Spinal cord (tissue), 10 donors: Measurements from ENCODE around the gene ZNRD2. TPM values are rescaled to one million over a fixed set of nuclear protein-coding genes. Genes with fewer than 3 reads are reported as not detected.

Experiments
- DNase-seq, 6 donors: peaks; one replicate each; pipeline versions ENCODE4 v3.0.0 to v3.0.0-alpha.2; 2013 to 2015; ENCODE audit warnings: low spot score in 6 of 6, low read depth in 4 of 6
- H3K27ac ChIP-seq: one replicate; pipeline ENCODE4 v1.5.1; 2013; ENCODE audit warnings: low read depth, low read length, control low read depth
- H3K27me3 ChIP-seq: one replicate; pipeline ENCODE4 v1.6.1; 2013; ENCODE audit warnings: low read length; ENCODE audit not compliant: control insufficient read depth, insufficient read depth
- H3K36me3 ChIP-seq: one replicate; pipeline ENCODE4 v1.6.1; 2013; ENCODE audit warnings: low read length; ENCODE audit not compliant: control insufficient read depth, insufficient read depth
- H3K4me1 ChIP-seq: one replicate; pipeline ENCODE4 v1.6.1; 2013; ENCODE audit warnings: low read length; ENCODE audit not compliant: control insufficient read depth, insufficient read depth
- H3K4me3 ChIP-seq: one replicate; pipeline ENCODE4 v1.5.1; 2013; ENCODE audit warnings: low read depth, low read length, control low read depth
- H3K9me3 ChIP-seq: one replicate; pipeline ENCODE4 v1.6.1; 2013; ENCODE audit warnings: low read length; ENCODE audit not compliant: control insufficient read depth, insufficient read depth
- WGBS: methylation state at CpG from one replicate; pipeline ENCODE4 v1.1.5; 2013; ENCODE audit warnings: missing lambda C conversion rate; ENCODE audit not compliant: insufficient coverage; 5-methylcytosine and 5-hydroxymethylcytosine counted together
- polyA plus RNA-seq, 2 donors: library from polyadenylated mRNA; unstranded; fragments of 120-200 nt; gene quantifications; one replicate each; pipeline ENCODE4 v1.2.1, GENCODE V29; 2013; ENCODE audit not compliant: insufficient read length in 2 of 2
- total RNA-seq, 2 donors: library from RNA; depleted of rRNA in 1 of 2; stranded (reverse); fragments of 120-200 nt in 1 of 2; fragments of >200 nt in 1 of 2; gene quantifications; one replicate each; pipeline versions ENCODE4 v1.2.3 to v1.2.4, GENCODE V29; 2013 to 2014
- donor health status: healthy.

ZNRD2 gene
- total and polyA plus RNA-seq, 4 donors, result 14.7 to 87.2 (median 54.1) TPM

DNA sequence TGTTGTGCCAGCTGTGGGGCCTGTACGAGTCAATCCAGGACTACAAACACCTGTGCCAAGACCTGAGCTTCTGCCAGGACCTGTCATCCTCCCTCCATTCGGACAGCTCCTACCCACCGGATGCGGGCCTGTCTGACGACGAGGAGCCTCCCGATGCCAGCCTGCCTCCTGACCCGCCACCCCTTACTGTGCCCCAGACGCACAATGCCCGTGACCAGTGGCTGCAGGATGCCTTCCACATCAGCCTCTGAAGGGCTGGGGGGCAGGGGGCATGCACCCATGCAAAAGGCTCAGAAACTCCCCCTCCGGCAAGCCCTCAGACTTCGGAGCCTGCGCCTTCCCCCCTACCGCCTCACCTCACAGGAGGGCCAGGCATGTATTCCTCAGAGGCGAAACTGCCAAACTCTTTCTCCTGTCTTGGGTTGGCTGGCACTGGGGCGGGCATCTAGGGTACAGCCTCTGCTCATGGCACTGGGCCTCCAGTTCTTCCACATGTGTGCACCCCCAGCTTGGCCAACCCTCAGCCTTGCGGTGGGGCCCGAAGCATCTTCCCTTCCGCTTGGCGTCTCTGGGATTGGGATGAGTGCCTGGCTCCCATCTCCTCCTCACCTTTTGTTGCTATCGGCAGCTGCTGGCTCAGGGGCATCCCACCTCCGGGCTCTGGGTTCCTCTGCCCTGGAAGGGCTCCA, 3.3 kb downstream of the ZNRD2 start:
- peaks cover 83% of the 10 kb centered on the region for H3K4me1 ChIP-seq
- no peak for DNase-seq
- peaks cover 40% of the 10 kb centered on the region for H3K36me3 ChIP-seq
- WGBS, result 55% methylated on average over 21 of the region's 22 CpGs
- peaks cover 8% of the 10 kb centered on the region for H3K27me3 ChIP-seq
- H3K27ac ChIP-seq, result peak overlapping the region; percentile 67
- no peaks in the 10 kb centered on the region for H3K9me3 ChIP-seq
- H3K4me3 ChIP-seq, result peak overlapping the region; percentile 46

- WGBS, result 5% methylated on average over 54 of the region's 67 CpGs
- peaks cover 46% of the 10 kb centered on the region for H3K36me3 ChIP-seq
- peaks cover 76% of the 10 kb centered on the region for H3K4me1 ChIP-seq
- peak overlapping the region; percentile 67 for H3K27ac ChIP-seq
- peaks cover 8% of the 10 kb centered on the region for H3K27me3 ChIP-seq
- no peaks in the 10 kb centered on the region for H3K9me3 ChIP-seq
- DNase-seq, result peak in 2 of 6 donors; percentile 63 to 89
- H3K4me3 ChIP-seq, result peak overlapping the region; percentile 46
These were observed 4.0 kb downstream of the ZNRD2 start for GRCh38 chr11:65574109-65574810.

GRCh38 chr11:65574811-65575567, 4.7 kb downstream of the ZNRD2 start:
- Histone ChIP-seq H3K27ac (peak overlapping the region; percentile 64), H3K27me3 (peaks cover 8% of the 10 kb centered on the region), H3K4me3 (peak overlapping the region; percentile 21), H3K9me3 (no peaks in the 10 kb centered on the region), H3K36me3 (peaks cover 52% of the 10 kb centered on the region), H3K4me1 (peaks cover 70% of the 10 kb centered on the region)
- no peak for DNase-seq
- 54% methylated on average over 22 of the region's 28 CpGs for WGBS

DNA sequence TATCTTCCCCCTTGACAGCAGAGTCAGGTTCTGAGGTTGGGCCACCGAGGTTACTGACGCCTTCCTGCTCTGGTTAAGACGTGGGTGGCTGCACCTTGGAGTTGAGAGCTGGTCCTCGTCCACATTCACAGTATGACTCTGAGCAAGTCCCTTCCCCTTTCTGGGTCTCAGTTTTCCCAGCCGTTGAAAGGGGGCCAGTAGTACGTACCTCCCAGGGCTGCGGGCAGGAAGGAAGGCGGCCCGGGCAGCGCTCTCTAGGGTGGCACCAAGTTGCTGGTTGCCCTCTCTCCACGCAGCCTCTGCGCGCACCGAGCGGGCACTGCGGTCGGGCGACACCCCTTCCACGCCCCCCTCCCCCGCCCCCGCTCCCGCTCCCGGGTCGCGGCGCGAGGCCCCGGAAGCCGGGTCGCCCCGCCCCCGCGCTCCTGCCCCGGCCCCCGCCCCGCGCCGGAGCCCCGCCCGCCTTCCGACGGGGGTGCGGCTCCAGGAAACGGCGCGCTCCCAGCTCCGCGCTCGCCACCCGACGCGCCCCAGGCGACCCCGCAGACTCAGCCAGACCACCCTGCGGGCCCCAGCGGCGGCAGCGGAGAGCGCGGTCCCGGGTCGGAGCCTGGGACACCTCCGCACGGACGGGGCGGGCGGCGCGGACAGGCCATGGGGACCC, 5.4 kb downstream of the ZNRD2 start, which contains the start of gene EHBP1L1:
Gene EHBP1L1 (plus strand): TSS at position 486 of the 664 bp plus-strand sequence. CDS start 250 bp downstream, outside the sequence.
- Histone ChIP-seq H3K36me3 (peaks cover 59% of the 10 kb centered on the region), H3K4me1 (peaks cover 66% of the 10 kb centered on the region), H3K9me3 (no peaks in the 10 kb centered on the region), H3K4me3 (peak within 1 kb of the TSS; percentile 38), H3K27ac (peak within 1 kb of the TSS; percentile 67), H3K27me3 (peaks cover 8% of the 10 kb centered on the region)
- no peak for DNase-seq
- WGBS, result 5% methylated on average over 55 of the region's 69 CpGs

- peaks cover 63% of the 10 kb centered on the region for H3K36me3 ChIP-seq
- peaks cover 8% of the 10 kb centered on the region for H3K27me3 ChIP-seq
- no peaks in the 10 kb centered on the region for H3K9me3 ChIP-seq
- H3K27ac ChIP-seq, result peak overlapping the region; percentile 67
- peaks cover 60% of the 10 kb centered on the region for H3K4me1 ChIP-seq
- peak overlapping the region; percentile 38 for H3K4me3 ChIP-seq
- DNase-seq, result no peak
- 15% methylated on average over 23 of the region's 26 CpGs for WGBS
These were observed 6.1 kb downstream of the ZNRD2 start for GRCh38 chr11:65576232-65576866.

DNA sequence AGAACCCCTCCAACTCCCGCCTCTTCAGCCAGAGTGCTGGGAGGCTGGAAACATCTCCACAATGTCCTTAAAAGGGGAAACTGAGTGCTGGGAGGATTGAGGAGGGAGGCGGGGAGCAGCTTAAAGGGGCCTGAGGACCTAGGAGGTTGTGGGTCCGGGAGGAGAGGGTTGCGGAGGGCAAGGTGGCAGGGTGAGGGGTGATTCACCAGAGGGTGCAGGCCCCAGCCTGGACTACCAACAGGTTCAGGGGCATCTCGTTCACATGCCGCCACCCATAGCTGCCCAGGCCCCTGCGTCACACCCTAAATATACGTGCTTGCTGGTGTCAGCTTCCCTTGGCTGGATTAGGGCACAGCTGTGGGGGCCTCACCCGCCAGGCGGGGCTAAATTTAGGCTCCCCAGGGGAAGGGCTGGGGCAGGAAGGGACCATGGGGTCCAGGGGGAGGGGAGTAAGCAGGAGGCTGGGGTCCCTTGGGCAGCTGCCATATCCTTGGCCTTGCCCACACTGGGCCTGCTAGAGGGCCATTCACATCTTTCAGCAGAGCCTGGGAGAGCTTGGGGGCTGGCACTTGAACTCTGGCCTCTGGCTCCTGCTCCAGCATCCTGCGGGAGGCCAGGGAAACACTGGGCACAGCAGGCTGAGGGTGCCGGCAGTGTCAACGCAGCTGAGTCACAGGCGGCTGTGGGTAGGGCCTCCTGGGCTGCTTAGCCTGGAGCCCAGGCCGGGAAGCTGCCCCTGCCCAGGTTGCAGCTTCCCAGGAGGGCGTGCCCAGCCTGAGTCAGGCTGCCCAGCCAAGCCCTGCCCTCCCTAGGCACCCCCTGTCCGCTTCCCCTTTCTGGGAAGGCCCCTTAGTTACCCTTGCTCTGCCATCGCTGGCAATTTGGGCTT, 6.8 kb downstream of the ZNRD2 start:
- peak overlapping the region; percentile 38 for H3K4me3 ChIP-seq
- 71% methylated on average over 13 of the region's 18 CpGs for WGBS

DNA sequence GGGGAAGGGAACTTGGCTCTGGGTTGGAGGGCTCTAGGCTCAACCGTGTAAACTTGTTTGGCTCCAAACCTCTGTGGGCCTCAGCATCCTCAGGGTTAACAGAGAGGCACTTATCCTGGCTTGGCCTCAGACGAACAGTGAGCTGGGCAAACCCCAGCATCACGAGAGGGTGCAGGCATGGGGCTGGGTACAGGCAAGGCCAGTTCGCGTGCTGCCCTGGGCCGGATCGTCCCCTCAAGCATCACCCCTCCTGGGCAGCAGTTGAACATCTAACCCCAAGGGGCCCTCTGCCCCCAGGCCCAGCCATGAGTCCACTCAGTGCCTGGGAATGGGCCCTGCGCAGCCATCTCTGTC, 7.5 kb downstream of the ZNRD2 start:
- 51% methylated on average over 8 of the region's 8 CpGs for WGBS
- Histone ChIP-seq H3K4me1 (peaks cover 50% of the 10 kb centered on the region), H3K27ac (peak overlapping the region; percentile 67), H3K4me3 (no peak overlapping the region), H3K36me3 (peaks cover 68% of the 10 kb centered on the region), H3K27me3 (peaks cover 13% of the 10 kb centered on the region), H3K9me3 (no peaks in the 10 kb centered on the region)
- no peak for DNase-seq

More for the DNA sequence above, 6.8 kb downstream of the ZNRD2 start:
- no peak for DNase-seq
- no peaks in the 10 kb centered on the region for H3K9me3 ChIP-seq
- H3K27me3 ChIP-seq, result peaks cover 9% of the 10 kb centered on the region
- H3K4me1 ChIP-seq, result peaks cover 52% of the 10 kb centered on the region
- H3K27ac ChIP-seq, result peak overlapping the region; percentile 67
- peaks cover 65% of the 10 kb centered on the region for H3K36me3 ChIP-seq

GRCh38 chr11:65578134-65578533, 7.9 kb downstream of the ZNRD2 start:
- Histone ChIP-seq H3K4me3 (no peak overlapping the region), H3K9me3 (no peaks in the 10 kb centered on the region), H3K4me1 (peaks cover 47% of the 10 kb centered on the region), H3K36me3 (peaks cover 68% of the 10 kb centered on the region), H3K27ac (no peak overlapping the region), H3K27me3 (peaks cover 16% of the 10 kb centered on the region)
- no peak for DNase-seq
- 91% methylated on average over 7 of the region's 7 CpGs for WGBS
